Neuron (in vitro differentiated cells): ENCODE results near the gene SLC9A9.
"Not testable (repeated sequence)": the region's sequence is repeated elsewhere in the genome, so short reads cannot be mapped to it uniquely, and the experiment has no call there.

Experiments
- H2AFZ ChIP-seq: one replicate; pipeline ENCODE4 v1.6.1; 2013; ENCODE audit warnings: low read depth, mild to moderate bottlenecking, inconsistent platforms, low read length, moderate library complexity
- H3K27me3 ChIP-seq: one replicate; pipeline ENCODE4 v1.6.1; 2013; ENCODE audit warnings: low read length; ENCODE audit not compliant: insufficient read depth
- H3K36me3 ChIP-seq: one replicate; pipeline ENCODE4 v1.6.1; 2013; ENCODE audit warnings: low read length; ENCODE audit not compliant: insufficient read depth
- H3K4me1 ChIP-seq: one replicate; pipeline ENCODE4 v1.6.1; 2013; ENCODE audit warnings: low read length; ENCODE audit not compliant: insufficient read depth
- H3K4me3 ChIP-seq: 2 replicates; pipeline ENCODE4 v1.5.1; 2013; ENCODE audit warnings: mild to moderate bottlenecking, low read length, moderate library complexity
- H3K9me3 ChIP-seq: one replicate; pipeline ENCODE4 v1.6.1; 2013; ENCODE audit warnings: low read length

SLC9A9 gene

DNA sequence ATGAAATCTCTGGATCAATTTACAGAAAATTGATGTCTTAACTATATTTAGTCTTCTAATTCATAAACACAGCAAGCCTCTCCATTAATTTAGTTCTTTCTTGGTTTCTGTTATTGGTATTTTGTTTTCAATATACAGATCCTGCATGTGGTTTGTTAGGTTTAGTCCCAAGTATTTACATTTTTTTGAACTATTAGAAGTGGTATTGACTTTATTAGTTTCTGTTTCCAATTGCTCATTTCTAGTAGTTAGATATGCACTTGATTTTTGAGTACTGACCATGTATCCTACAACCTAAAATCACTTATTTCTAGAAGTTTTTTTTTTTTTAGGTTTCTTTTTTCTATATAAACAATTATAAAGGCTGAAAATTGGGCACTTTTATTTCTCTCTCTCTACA, 392.8 kb downstream of the SLC9A9 start:
- no peak overlapping the region for H3K4me3 ChIP-seq

DNA sequence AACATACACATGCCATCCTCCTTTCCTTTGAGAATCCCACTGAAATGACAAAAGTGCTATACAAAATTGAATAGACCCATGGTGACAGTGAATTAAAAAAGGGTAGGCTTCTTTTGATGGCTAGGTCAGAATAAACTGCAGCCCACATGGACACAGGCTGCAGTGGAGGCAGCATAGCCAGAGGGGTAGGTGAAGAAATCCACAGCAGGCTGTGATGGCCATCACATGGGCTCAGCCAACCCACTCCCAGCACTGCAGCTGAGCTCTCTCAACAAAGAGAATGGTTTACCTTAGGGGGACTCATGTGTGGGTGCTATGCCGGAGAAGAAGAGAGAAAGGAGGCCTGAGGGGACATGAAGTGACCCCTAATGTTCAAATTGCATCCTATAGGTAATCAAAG, 397.6 kb downstream of the SLC9A9 start:
- Histone ChIP-seq H3K9me3 (no peaks in the 10 kb centered on the region), H3K4me1 (peaks cover 2% of the 10 kb centered on the region), H3K36me3 (no peaks in the 10 kb centered on the region), H2AFZ (peak overlapping the region; percentile 55), H3K27me3 (no peaks in the 10 kb centered on the region), H3K4me3 (no peak overlapping the region)

More for the DNA sequence above, 392.8 kb downstream of the SLC9A9 start:
- Histone ChIP-seq H3K4me1 (peaks cover under 1% of the 10 kb centered on the region), H3K9me3 (no peaks in the 10 kb centered on the region), H3K27me3 (no peaks in the 10 kb centered on the region), H2AFZ (no peak overlapping the region), H3K36me3 (no peaks in the 10 kb centered on the region)

DNA sequence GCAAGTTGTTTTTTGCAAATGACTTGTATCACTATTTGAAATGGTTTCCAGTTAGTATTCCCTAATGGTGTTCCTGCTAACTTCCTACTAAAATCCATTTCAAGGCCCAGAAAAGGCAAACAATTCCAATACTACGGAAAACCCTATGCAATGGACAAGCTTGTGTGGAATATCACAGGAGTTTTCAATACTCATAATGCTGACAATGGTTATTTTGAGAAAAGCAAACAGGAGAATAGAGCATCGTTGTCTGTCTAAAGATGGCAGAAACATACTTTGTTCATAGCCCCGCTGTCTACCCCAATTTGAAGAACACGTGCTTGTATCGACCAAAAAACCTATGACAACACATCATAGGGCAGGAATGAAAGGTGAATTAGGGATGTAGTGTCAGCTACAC, 400.8 kb downstream of the SLC9A9 start:
- Histone ChIP-seq H3K4me1 (peaks cover 2% of the 10 kb centered on the region), H3K27me3 (no peaks in the 10 kb centered on the region), H3K4me3 (no peak overlapping the region), H3K36me3 (no peaks in the 10 kb centered on the region), H2AFZ (no peak overlapping the region), H3K9me3 (no peaks in the 10 kb centered on the region)

DNA sequence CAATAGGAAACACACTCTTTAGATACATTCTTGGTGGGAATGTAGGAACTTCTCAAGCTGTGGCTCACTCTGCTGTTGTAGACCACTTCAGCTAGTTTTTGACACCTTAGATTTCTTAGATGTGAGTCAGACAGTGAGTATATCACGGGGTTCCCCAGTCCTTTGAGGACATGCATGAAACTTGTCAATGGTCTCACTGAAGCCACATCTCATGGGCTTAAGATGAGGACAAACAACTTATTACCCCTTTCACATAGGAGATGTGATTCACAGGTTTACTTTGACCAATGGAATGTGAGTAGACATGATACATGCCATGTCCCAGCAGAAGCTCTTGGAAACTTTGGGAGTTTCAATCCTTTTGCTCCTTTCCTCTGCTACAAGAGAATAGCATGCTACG, 403.1 kb downstream of the SLC9A9 start:
- Histone ChIP-seq H3K36me3 (no peaks in the 10 kb centered on the region), H3K4me1 (no peaks in the 10 kb centered on the region), H3K4me3 (no peak overlapping the region), H2AFZ (no peak overlapping the region), H3K27me3 (no peaks in the 10 kb centered on the region), H3K9me3 (no peaks in the 10 kb centered on the region)

DNA sequence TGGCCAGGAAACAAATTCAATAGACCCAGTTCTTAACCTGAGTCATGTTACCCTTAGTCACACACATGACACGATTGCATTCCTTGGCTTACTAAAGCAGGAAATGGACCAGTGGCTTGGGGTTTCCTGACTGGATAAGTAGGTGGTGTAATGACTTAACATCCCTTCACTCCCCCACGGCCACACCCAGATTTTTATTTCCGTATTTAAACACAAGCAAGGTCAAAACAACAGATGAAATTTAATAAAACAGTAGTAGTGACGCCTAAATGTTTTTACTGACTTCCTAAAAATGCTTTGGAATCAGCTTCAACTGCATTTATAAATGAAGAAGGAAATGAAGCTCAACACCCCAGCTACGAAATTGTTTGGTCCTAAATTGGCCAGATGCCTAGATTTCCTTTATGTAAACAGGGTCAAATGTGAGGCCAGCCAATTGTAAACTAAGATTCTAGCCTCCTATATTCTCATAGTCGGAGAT, 404.4 kb downstream of the SLC9A9 start:
- H3K36me3 ChIP-seq: no peaks in the 10 kb centered on the region
- no peak overlapping the region for H2AFZ ChIP-seq
- no peaks in the 10 kb centered on the region for H3K4me1 ChIP-seq
- no peaks in the 10 kb centered on the region for H3K27me3 ChIP-seq
- no peaks in the 10 kb centered on the region for H3K9me3 ChIP-seq
- H3K4me3 ChIP-seq: no peak overlapping the region

DNA sequence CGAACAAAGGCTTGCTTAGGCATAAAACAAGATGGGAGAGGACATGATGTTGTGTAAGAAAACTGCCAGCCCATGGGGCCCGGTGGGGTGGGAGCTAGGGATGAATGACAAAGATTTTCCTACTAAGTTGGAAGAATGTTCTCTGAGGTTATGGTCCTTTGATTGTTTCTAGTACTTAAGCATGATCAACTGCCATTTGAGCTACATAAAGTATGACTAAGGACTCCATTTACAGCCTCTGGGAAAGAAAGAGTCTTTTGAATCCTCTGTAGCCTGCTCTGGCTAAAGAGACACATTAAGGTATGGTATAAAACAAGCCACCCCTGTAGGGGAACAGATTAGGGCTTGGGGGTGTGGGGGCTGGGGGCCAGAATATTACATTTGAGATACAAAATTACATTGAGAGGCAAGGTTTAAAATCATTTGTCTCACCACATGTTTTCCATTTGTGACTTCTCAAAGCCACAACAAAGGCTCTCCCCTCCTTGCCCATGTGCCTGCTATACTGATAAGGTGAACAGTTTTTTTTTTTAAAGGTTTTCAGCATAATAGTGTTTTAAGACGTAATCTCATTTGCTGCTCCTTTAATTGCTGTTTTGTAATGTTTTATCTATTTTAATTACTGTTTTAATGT, 405.3 kb downstream of the SLC9A9 start:
- H3K36me3 ChIP-seq: no peaks in the 10 kb centered on the region
- H3K27me3 ChIP-seq: no peaks in the 10 kb centered on the region
- no peak overlapping the region for H3K4me3 ChIP-seq
- no peaks in the 10 kb centered on the region for H3K9me3 ChIP-seq
- no peaks in the 10 kb centered on the region for H3K4me1 ChIP-seq
- H2AFZ ChIP-seq: no peak overlapping the region

DNA sequence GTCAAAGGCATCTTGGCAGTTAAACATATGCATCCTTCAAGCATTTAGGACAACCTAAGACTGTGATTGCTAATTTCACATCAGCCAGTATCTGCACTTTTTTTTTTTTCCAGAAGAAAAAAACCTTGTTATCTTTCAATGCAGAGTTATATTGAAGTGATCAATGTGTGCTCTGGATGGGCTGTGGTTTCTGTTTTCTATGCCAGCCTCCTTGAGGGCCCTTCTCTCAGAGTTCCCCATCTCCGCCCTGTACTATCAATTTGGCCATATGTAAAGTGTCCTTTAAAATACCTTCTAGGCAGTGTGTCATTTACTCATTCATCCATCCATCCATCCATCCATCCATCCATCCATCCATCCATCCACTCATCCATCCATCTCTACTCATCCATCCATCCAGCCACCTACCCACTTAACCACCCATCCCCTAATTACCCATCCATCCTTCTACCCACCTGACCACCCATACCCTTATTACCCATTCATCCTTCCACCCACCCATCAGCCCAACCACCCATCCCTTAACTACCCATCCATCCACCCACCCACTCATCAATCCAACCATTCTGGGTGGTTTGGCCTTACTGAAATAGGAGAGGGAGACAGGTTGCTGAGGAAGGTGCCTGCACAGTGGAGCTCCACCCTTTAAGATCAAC, 406.6 kb downstream of the SLC9A9 start:
- no peaks in the 10 kb centered on the region for H3K9me3 ChIP-seq
- no peaks in the 10 kb centered on the region for H3K27me3 ChIP-seq
- H3K36me3 ChIP-seq: no peaks in the 10 kb centered on the region
- H2AFZ ChIP-seq: no peak overlapping the region
- no peaks in the 10 kb centered on the region for H3K4me1 ChIP-seq
- H3K4me3 ChIP-seq: no peak overlapping the region

DNA sequence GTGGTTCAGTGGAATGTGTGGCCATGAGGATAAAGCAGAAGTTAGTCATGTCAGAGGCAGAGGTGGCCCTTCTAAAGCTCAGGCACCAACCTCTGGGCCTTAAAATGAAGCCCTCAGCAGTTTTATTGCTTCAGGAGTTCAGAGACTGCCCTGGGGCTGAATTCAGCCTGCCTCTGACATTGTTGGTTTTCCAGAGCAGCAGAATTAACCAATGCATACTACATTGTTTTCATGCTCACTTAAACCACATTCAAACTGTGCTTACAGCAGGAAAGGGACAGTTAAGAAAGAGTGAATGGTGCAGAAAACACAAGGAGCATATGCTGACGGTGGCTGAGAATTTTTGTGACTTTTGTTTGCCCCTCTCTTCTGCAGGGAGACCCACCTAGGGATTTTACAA, 408.5 kb downstream of the SLC9A9 start:
- H3K27me3 ChIP-seq: no peaks in the 10 kb centered on the region
- H3K4me1 ChIP-seq: no peaks in the 10 kb centered on the region
- H2AFZ ChIP-seq: no peak overlapping the region
- H3K9me3 ChIP-seq: no peaks in the 10 kb centered on the region
- H3K4me3 ChIP-seq: no peak overlapping the region
- H3K36me3 ChIP-seq: no peaks in the 10 kb centered on the region

DNA sequence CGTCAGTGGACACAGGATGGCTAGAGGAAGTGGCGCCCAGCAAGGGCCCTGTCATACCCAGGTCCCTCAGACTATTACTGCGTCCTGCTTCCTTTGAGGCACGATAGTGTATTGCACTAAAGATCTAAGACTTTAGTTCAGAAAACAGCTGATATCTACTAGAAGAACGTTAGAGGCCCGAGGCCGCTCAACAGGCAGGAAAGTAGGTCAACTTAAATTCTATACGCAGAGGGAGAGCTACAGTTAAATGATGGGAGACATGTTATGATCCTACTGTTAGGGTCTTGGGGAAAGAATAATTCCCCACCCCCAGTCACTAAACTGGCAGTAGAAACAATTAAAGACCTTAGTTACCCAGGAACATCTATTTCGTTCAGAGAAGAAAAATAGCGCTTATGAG, 410.9 kb downstream of the SLC9A9 start:
- H3K4me3 ChIP-seq: no peak overlapping the region
- H3K9me3 ChIP-seq: no peaks in the 10 kb centered on the region
- no peak overlapping the region for H2AFZ ChIP-seq
- H3K27me3 ChIP-seq: no peaks in the 10 kb centered on the region
- no peaks in the 10 kb centered on the region for H3K36me3 ChIP-seq
- no peaks in the 10 kb centered on the region for H3K4me1 ChIP-seq

DNA sequence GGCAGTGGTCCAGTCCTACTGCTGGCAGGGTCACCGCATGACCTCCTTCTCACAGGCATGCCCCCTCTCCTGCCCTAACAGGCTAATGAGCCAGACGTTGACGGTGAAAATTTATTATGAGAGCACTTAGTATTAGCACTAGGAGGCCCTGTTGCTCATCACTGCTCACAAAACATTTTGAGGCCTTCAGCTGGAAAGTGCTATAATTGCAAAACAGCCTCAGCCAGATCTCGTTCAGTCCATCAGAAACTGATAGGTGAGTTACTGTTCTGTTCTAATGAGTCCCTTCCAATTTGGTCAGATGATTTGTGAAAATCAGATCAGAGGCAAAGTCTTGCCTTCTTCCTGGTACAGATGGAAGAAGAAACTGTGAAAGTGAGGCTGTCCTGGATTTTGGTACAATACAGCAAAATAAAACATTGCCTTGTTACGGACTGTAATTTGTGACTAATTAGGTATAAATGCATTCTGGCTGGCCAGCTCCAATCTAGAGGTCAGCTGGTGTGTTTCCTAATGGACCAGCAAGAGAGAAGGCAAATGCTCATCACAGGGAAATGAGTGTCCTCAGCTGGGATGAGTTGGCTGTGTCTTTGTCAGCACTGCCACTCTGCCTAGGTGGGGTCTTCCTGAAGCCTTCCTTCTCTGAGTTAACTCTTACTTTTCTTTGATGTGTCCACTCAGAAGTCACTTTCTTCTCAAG, 411.9 kb downstream of the SLC9A9 start:
- H3K27me3 ChIP-seq: no peaks in the 10 kb centered on the region

DNA sequence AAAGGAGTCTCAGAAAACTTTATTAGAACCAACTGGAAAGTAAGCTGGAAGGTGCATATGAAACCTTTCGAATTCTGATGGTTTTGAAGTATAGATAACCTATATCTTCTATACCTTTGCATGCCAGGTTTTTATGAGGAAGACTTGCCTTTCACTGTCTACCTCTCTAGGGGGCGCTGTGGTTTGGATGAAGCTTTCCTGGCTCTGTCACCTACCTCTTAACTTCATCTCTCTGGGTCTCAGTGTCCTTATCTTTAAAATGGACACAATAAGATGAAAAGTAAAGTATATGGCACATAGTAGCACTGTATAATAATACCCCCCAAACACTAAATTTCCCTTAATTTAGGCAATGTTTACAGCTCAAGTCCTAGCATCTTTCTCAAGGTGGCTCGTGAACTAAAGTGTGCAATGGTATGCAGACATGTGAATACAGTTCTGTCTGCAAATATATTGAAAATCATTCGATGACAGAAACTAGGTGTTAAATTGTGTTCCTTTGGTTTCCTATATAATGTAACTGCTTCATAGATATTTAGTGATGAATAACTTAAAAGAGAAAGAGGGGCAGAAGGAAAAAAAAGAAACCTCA, 414.4 kb downstream of the SLC9A9 start:
- Histone ChIP-seq H3K9me3 (no peaks in the 10 kb centered on the region), H3K27me3 (no peaks in the 10 kb centered on the region), H3K4me1 (no peaks in the 10 kb centered on the region), H3K4me3 (no peak overlapping the region), H2AFZ (no peak overlapping the region), H3K36me3 (no peaks in the 10 kb centered on the region)

More for the DNA sequence above, 411.9 kb downstream of the SLC9A9 start:
- no peaks in the 10 kb centered on the region for H3K4me1 ChIP-seq
- no peaks in the 10 kb centered on the region for H3K36me3 ChIP-seq
- H3K4me3 ChIP-seq: no peak overlapping the region
- H3K9me3 ChIP-seq: no peaks in the 10 kb centered on the region
- no peak overlapping the region for H2AFZ ChIP-seq

DNA sequence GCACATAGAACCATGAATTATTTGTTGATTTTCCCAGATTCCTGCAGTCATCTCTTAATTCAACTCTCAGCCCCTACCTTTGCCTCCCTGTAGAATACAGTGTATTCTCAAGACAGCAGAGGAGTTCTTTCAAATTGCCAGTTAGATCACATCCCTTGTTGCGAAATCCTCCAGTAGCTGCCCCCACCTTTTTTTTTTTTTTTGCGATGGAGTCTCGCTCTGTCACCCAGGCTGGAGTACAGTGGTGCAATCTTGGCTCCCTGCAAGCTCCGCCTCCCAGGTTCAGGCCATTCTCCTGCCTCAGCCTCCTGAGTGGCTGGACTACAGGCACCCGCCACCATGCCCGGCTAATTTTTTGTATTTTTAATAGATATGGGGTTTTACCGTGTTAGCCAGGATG, 417.0 kb downstream of the SLC9A9 start:
- H3K27me3 ChIP-seq, H2AFZ ChIP-seq, H3K4me3 ChIP-seq, H3K4me1 ChIP-seq, H3K36me3 ChIP-seq, H3K9me3 ChIP-seq: not testable (repeated sequence)

DNA sequence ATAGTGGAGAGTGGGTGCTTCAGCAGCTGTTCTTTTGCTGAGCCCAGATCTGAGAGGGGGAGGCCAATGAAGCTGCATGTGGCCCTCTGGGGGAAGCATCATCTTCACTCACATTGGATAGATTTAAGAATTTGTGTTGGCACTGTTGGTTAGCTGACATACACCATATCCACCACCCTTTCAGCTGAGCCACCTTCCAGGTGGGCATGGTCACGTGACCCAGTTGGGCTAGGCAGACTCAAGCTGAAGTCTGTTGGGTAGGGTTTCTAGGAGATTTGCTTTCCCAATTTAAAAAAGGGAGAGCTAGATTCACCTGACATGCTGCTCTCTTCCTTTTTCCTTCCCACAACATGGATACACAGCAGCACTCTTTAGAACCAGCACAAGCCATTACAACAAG, 417.7 kb downstream of the SLC9A9 start:
- H3K9me3 ChIP-seq: no peaks in the 10 kb centered on the region
- H3K4me3 ChIP-seq: no peak overlapping the region
- peaks cover 5% of the 10 kb centered on the region for H3K4me1 ChIP-seq
- H2AFZ ChIP-seq: no peak overlapping the region
- no peaks in the 10 kb centered on the region for H3K27me3 ChIP-seq
- H3K36me3 ChIP-seq: no peaks in the 10 kb centered on the region
